K562 (cell line): Measurements from ENCODE around the gene MPIG6B. TPM values are rescaled to one million over a fixed set of nuclear protein-coding genes. Genes with fewer than 3 reads are reported as not detected.
A peak's percentile ranks its signal among the peaks of the same experiment; 100 is the strongest.

ENCODE experiments used
- CREB1 ChIP-seq, 2 experiments: sonication (generic) in 1 of 2; formaldehyde crosslinking in 1 of 2; IDR thresholded peaks; 2 replicates each; pipeline versions ENCODE4 v1.6.1 to v1.8.0; 2012 to 2022; ENCODE audit warnings: inconsistent platforms in 1 of 2, mild to moderate bottlenecking in 1 of 2, missing genetic modification reagents in 1 of 2, moderate library complexity in 1 of 2
- KDM1A ChIP-seq, 2 experiments: fragments of 450-650 bp; IDR thresholded peaks; 2 replicates each; pipeline ENCODE4 v1.6.1; 2016; ENCODE audit warnings: mild to moderate bottlenecking in 2 of 2
- MGA ChIP-seq: fragments of 450-650 bp; IDR thresholded peaks from 2 replicates; pipeline ENCODE4 v1.6.1; 2016; ENCODE audit warnings: mild to moderate bottlenecking, moderate library complexity
- POLR3A ChIP-seq: IDR thresholded peaks from 2 replicates; pipeline ENCODE4 v1.6.1; 2011; ENCODE audit warnings: borderline replicate concordance, mild to moderate bottlenecking, moderate library complexity; ENCODE audit not compliant: insufficient read length, insufficient read depth; ENCODE audit errors: extremely low read depth
- SETDB1 ChIP-seq: IDR thresholded peaks from one replicate; pipeline ENCODE4 v1.6.1; 2012; ENCODE audit warnings: low read length, control low read depth, inconsistent platforms
- VEZF1 ChIP-seq: fragments of 200-800 bp; sonication (Bioruptor generic); IDR thresholded peaks from 2 replicates; pipeline ENCODE4 v1.6.1; 2017; ENCODE audit warnings: missing genetic modification characterization, missing compliant biosample characterization
- ZNF217 ChIP-seq: sonication (generic); formaldehyde crosslinking; IDR thresholded peaks from 2 replicates; pipeline ENCODE4 v1.8.0; 2022; ENCODE audit warnings: mild to moderate bottlenecking, missing genetic modification reagents
- ZNF263 ChIP-seq: sonication (generic); formaldehyde crosslinking; IDR thresholded peaks from 2 replicates; pipeline ENCODE4 v1.8.0; 2022; ENCODE audit warnings: mild to moderate bottlenecking, missing genetic modification reagents, borderline replicate concordance
- ZNF398 ChIP-seq: fragments of 250-450 bp; sonication (Bioruptor Pico); IDR thresholded peaks from 2 replicates; pipeline ENCODE4 v1.8.0; 2021; ENCODE audit warnings: moderate library complexity, mild to moderate bottlenecking, inconsistent platforms
- ZNF75A ChIP-seq: fragments of 450-650 bp; formaldehyde crosslinking; IDR thresholded peaks from 2 replicates; pipeline ENCODE4 v1.4.0; 2020; ENCODE audit warnings: mild to moderate bottlenecking
- polyA plus RNA-seq, 8 experiments: library from polyadenylated mRNA; depleted of rRNA in 4 of 8; stranded (reverse) in 5 of 8; unstranded in 3 of 8; fragments of >200 nt; fragmentation: Nextera tagmentation in 2 of 8; fragmentation: Illumina TruSeq in 1 of 8; extraction: Ambion mirVana in 2 of 8; extraction: Trizol in 1 of 8; gene quantifications; 2 replicates each; pipeline versions ENCODE4 v1.2.1 to v1.2.3, GENCODE V29; 2011 to 2014; ENCODE audit warnings: inconsistent platforms in 1 of 8, missing spikeins in 1 of 8
- total RNA-seq, 7 experiments: library from RNA; depleted of rRNA in 6 of 7; stranded (reverse); fragments of >200 nt in 6 of 7; fragmentation: Illumina TruSeq in 2 of 7; extraction: Trizol in 2 of 7; gene quantifications; 2 replicates each; pipeline versions ENCODE4 v1.2.1 to v1.2.3, GENCODE V29; 2011 to 2021; ENCODE audit warnings: low replicate concordance in 1 of 7

Gene MPIG6B
- total and polyA plus RNA-seq, 9 of the 15 experiments (the other 6 are each of a cell fraction or from before 2014, with no cell fraction given): 0.11 to 1.2 (median 0.28) TPM; not detected in 1

GRCh38 chr6:31737991-31738979 is 15.1 kb downstream of the MPIG6B start (continued):
- no peak for TF ChIP-seq VEZF1 (CRISPR knock-in tag)
- no peak for TF ChIP-seq SETDB1
- no peak for TF ChIP-seq KDM1A (IDR thresholded peaks at IDR 0.05)
- no peak for TF ChIP-seq MGA
- TF ChIP-seq POLR3A: no peak
- TF ChIP-seq ZNF75A (CRISPR knock-in tag): no peak
- TF ChIP-seq ZNF398 (CRISPR knock-in tag): no peak
- peak; percentile 83 for TF ChIP-seq CREB1 (IDR thresholded peaks at IDR 0.05)
- TF ChIP-seq CREB1 (CRISPR knock-in tag; IDR thresholded peaks at IDR 0.05): no peak
- no peak for TF ChIP-seq ZNF263 (CRISPR knock-in tag)
- TF ChIP-seq ZNF217 (CRISPR knock-in tag): no peak
